NCI-H2029 (cell line): ENCODE data around the gene CLMN.
"Not testable (repeated sequence)": the region's sequence is repeated elsewhere in the genome, so short reads cannot be mapped to it uniquely, and the experiment has no call there.

ENCODE experiments used
- DNase-seq: peaks from one replicate; lab custom pipeline; 2025; lab: John Stamatoyannopoulos, UW

Gene CLMN

DNA sequence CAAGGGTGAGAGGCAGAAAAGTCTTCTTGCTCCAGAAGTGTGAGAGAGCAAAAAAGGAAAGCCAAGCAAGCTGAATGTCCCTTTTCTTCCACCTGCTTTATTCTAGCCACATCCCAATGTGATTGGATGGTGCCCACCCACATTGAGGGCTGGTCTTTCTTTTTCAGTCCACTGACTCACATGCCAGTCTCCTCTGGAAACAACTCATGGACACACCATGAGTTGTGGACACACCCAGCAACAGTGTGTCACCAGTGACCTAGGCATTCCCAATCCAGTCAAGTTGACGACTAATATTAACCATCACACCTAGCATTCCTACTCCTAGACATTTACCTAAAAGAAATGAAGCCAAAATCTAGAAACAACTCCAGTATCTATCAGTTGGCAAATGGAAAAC, 155.2 kb downstream of the CLMN start:
- DNase-seq: no peak

GRCh38 chr14:95163666-95164065, 156.0 kb downstream of the CLMN start:
- DNase-seq: no peak

GRCh38 chr14:95163132-95163531, 156.6 kb downstream of the CLMN start:
- no peak for DNase-seq

- no peak for DNase-seq
Measured at GRCh38 chr14:95162641-95163040, 157.1 kb downstream of the CLMN start.

DNA sequence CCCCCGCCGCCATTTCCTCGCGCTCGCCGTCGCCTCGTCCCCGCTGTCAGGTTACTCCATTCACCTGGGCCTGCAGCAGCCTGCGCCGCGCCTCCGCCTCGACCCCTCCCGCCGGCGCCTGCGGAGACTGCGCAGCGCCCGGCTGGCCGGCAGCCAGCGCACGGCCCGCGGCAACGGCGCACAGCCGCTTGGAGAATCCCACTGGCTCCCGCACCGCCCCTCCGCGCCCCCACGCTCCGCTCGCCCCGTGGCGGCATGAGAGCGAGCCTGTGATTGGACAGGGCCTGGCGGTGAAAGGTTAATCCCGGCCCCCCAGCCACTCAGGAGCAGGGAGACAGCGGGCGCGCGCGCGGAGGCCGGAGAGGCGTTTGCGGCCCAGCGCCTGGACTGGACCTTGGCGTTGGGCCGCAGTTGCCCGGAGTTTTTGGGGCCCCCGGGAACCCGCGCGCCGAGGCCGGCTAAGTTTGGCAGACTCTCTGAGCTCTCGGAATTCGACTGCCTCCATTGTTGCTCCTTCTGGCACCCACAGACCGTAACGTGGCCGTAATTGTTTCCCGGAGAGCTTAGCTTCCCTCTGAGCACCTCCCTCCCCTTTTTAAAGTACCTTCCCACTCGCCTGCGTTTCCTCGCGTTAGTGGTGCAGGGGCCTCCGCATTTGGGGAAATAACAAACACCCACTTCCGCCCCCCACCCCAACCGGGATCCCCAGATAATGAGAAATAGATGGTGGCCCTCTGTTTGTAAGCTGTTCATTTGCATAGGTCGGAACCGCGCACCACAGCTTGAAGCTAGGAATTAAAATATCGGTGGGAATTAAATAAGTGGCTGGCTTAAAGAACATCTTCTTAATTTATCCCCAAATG, 162.2 kb downstream of the CLMN start, which contains the start of gene DICER1:
Gene DICER1, minus strand, starts transcription at position 203 of the 863 bp plus-strand sequence. CDS start 24,071 bp downstream, outside the sequence.
- DNase-seq: peak; percentile 73

- DNase-seq: no peak
Measured at GRCh38 chr14:95157048-95157326, 162.7 kb downstream of the CLMN start.

- DNase-seq: no peak
Measured at GRCh38 chr14:95156161-95157047, 163.3 kb downstream of the CLMN start.

DNA sequence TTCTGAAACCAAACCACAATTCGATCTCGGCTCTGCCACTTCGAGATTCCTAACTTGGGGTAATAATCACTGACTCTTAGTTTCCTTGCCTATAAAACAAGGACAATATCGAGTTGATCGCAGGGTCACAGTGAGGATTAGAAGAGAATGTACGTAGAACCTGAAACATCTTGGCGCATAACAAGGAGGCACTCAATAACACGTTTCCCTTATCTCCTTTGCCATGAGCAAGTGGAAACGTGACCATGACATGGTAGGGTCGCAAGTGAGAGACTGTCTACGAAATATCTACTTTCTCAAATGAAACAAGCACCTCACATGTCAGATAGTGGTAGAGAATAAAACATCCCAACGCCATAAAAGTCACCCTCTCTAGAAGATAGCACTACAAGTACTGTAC, 164.7 kb downstream of the CLMN start:
- DNase-seq: no peak

GRCh38 chr14:95153866-95154265, 165.8 kb downstream of the CLMN start:
- DNase-seq: no peak

GRCh38 chr14:95151561-95151960, 168.1 kb downstream of the CLMN start:
- no peak for DNase-seq

DNA sequence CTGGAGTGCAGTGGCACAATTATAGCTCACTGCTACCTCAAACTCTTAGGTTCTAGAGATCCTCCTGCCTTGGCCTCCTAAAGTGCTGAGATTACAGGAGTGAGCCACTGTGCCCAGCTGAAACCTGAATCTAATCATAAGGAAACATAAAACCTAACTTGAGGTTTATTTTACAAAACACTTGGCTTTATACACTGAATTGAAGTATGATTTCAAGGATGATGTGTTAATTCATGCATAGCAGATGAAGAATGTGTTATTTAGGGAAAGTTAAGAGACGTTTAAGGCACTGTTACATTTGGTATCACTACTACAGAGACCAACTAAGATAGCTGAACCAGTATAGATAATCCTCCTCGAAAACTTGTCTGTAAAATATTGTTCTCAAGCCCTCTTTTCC, 168.8 kb downstream of the CLMN start:
- no peak for DNase-seq

- no peak for DNase-seq
Measured at GRCh38 chr14:95149441-95149840, 170.3 kb downstream of the CLMN start.

DNA sequence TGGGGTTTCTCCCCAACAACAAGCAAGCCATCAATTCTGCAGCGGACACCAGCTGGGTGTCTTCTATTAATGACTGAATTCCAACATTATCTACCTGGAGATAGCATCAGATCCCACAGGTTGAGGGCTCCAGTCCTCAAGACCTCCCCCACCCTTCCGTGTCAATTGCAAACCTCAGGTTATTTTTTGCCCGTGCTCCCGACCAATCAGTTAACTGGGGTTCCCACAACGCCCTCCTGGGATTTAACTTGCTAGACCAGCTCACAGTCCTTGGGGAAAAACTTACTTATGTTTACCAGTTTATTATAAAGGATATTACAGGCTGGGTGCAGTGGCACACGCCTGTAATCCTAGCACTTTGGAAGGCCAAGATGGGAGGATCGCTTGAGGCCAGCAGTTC, 172.1 kb downstream of the CLMN start:
- DNase-seq: no peak

GRCh38 chr14:95146079-95146771, 173.5 kb downstream of the CLMN start:
- no peak for DNase-seq

GRCh38 chr14:95144849-95145248, 174.9 kb downstream of the CLMN start:
- DNase-seq: no peak

DNA sequence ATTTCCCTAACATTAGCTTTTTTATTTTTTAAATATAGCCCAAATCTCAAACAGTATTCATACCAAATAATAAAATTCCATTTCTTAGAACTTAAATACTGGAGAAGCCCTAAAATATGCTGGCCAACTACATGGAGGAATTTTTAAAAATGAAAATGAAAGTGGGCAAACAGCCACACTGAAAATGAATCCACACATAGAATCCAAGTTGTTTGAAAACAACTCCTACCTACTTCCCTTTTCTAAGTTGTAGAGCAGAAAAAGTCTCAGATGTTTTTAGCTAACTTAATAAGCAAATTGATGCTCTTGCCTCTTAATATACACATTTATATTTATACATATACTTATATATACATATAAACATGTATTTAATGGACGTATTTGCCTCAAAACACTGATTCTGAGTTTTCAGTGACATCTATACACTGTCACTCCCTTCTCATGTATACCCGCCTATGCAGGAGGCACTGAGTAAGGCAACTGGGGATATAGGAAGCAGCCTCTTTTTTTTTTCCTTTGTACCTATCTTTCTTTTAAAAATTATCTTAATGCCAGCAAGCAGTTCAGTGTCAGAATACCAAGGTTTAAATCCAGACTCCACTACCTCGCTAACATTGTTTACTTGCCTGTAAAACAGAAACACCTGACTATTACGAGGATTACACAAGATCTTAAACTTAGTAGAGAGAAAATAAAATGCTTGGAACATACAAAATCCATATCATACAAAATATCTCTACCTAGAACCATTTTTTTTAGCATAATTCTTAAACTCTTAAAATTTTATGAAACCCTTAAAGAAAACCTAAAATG, 175.7 kb downstream of the CLMN start:
- no peak for DNase-seq

GRCh38 chr14:95142208-95142607, 177.5 kb downstream of the CLMN start:
- DNase-seq: no peak

DNA sequence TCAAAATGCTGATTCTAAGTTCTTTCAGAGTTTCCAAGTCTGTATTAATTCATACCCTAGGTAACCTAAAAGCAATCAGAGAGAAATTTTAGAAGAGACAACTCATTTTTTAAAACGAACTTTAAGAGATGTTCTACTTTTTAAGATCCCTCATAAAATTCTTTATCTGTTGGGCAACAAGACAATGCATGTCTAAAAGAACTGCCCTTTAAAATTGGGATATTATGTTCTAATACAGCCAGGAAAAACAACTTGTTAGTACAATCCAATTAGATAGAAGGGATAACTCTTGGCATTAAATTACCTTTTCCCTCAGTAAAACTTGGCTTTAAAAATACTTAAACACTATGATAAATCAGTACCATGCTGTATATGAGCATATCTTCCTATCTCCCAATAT, 178.0 kb downstream of the CLMN start:
- no peak for DNase-seq

GRCh38 chr14:95140060-95140858, 179.4 kb downstream of the CLMN start:
- DNase-seq: no peak

GRCh38 chr14:95138876-95139275, 180.8 kb downstream of the CLMN start:
- no peak for DNase-seq

GRCh38 chr14:95138455-95138854, 181.3 kb downstream of the CLMN start:
- not testable (repeated sequence) for DNase-seq
